Measurements from ENCODE around the gene MAMDC4.
A peak's percentile ranks its signal among the peaks of the same experiment; 100 is the strongest.

The MAMDC4 gene

GRCh38 chr9:136854842-136855460 is 2.8 kb downstream of the MAMDC4 start:
- no peak for FAIRE-seq
- no peak for TF ChIP-seq POLR2A (IDR thresholded peaks at IDR 0.05; ENCODE audit: low read depth, low read length)
- no peak for DNase-seq (ENCODE audit: insufficient read length, low spot score)

GRCh38 chr9:136855461-136856078 is 3.4 kb downstream of the MAMDC4 start:
- TF ChIP-seq POLR2A (IDR thresholded peaks at IDR 0.05; ENCODE audit: low read depth, low read length) = no peak
- DNase-seq (ENCODE audit: insufficient read length, low spot score) (no peak), FAIRE-seq (no peak)

- no peak for TF ChIP-seq POLR2A (IDR thresholded peaks at IDR 0.05; ENCODE audit: low read depth, low read length)
- DNase-seq (ENCODE audit: insufficient read length, low spot score) (no peak), FAIRE-seq (no peak)
These were observed 3.9 kb downstream of the MAMDC4 start for GRCh38 chr9:136856079-136856476.

GRCh38 chr9:136856541-136857141 is 4.5 kb downstream of the MAMDC4 start:
- TF ChIP-seq POLR2A (IDR thresholded peaks at IDR 0.05; ENCODE audit: low read depth, low read length) = no peak
- DNase-seq (ENCODE audit: insufficient read length, low spot score) (no peak), FAIRE-seq (no peak)

GRCh38 chr9:136857166-136857565 is 5.0 kb downstream of the MAMDC4 start:
- no peak for FAIRE-seq
- no peak for TF ChIP-seq POLR2A (IDR thresholded peaks at IDR 0.05; ENCODE audit: low read depth, low read length)
- no peak for DNase-seq (ENCODE audit: insufficient read length, low spot score)

- no peak for FAIRE-seq
These were observed 5.7 kb downstream of the MAMDC4 start for GRCh38 chr9:136857581-136858412.

GRCh38 chr9:136858452-136858843 is 6.3 kb downstream of the MAMDC4 start:
- no peak for DNase-seq (ENCODE audit: insufficient read length, low spot score)
- TF ChIP-seq POLR2A (IDR thresholded peaks at IDR 0.05; ENCODE audit: low read depth, low read length) = no peak
- FAIRE-seq = no peak

More at GRCh38 chr9:136857581-136858412, 5.7 kb downstream of the MAMDC4 start:
- no peak for DNase-seq (ENCODE audit: insufficient read length, low spot score)
- no peak for TF ChIP-seq POLR2A (IDR thresholded peaks at IDR 0.05; ENCODE audit: low read depth, low read length)

- no peak for TF ChIP-seq POLR2A (IDR thresholded peaks at IDR 0.05; ENCODE audit: low read depth, low read length)
- FAIRE-seq = peak; percentile 75
- peak; percentile 94 for DNase-seq (ENCODE audit: insufficient read length, low spot score)
These were observed 7.0 kb downstream of the MAMDC4 start for GRCh38 chr9:136858844-136859757.

GRCh38 chr9:136860529-136860928 is 8.4 kb downstream of the MAMDC4 start:
- no peak for TF ChIP-seq POLR2A (IDR thresholded peaks at IDR 0.05; ENCODE audit: low read depth, low read length)
- FAIRE-seq (no peak), DNase-seq (ENCODE audit: insufficient read length, low spot score) (no peak)

GRCh38 chr9:136860933-136861873 is 9.1 kb downstream of the MAMDC4 start:
- TF ChIP-seq POLR2A (IDR thresholded peaks at IDR 0.05; ENCODE audit: low read depth, low read length) = no peak
- no peak for FAIRE-seq
- no peak for DNase-seq (ENCODE audit: insufficient read length, low spot score)

- FAIRE-seq (no peak), DNase-seq (ENCODE audit: insufficient read length, low spot score) (no peak)
- no peak for TF ChIP-seq POLR2A (IDR thresholded peaks at IDR 0.05; ENCODE audit: low read depth, low read length)
These were observed 9.8 kb downstream of the MAMDC4 start for GRCh38 chr9:136861874-136862457.
